GM19240 (cell line): ENCODE data around the gene DNAJB4.
A peak's percentile ranks its signal among the peaks of the same experiment; 100 is the strongest.
"Not testable (repeated sequence)": the region's sequence is repeated elsewhere in the genome, so short reads cannot be mapped to it uniquely, and the experiment has no call there.

ENCODE experiments used
- DNase-seq: peaks from one replicate; pipeline ENCODE4 v3.0.0; 2011; ENCODE audit warnings: low spot score; ENCODE audit not compliant: insufficient read length

DNAJB4 gene

DNA sequence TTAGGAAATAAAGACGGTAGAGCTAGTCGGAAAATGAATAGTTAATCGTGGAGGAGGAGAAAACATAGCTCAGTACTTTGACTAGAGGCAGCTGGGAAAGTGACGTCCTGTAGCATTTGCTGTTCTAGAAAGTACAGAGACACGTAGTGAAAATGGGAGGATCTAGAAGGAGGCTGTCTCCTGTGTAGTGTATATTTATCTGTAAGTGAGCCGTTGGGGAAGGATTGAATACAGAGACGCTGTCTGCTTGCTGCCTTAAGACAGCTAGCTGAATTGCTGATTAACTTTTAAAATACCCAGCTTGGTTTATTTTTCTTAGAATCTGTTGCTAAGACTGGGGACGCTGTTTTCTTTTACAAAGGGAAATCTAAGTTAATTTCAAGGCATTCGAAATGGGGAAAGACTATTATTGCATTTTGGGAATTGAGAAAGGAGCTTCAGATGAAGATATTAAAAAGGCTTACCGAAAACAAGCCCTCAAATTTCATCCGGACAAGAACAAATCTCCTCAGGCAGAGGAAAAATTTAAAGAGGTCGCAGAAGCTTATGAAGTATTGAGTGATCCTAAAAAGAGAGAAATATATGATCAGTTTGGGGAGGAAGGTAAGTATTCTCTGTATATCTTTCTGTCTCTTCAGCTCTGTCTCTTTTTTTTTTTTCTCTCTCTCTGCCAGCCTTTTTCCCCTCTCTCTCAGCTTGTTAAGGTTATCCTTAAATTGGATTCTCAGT lies at the start of gene DNAJB4:
Gene DNAJB4, plus strand, starts transcription at position 221 of the 729 bp plus-strand sequence. Its CDS starts 172 bp downstream, at position 393.
- peak; percentile 50 for DNase-seq

- DNase-seq, result no peak
These were observed 49.0 kb upstream of the DNAJB4 start for GRCh38 chr1:77955709-77956108.

- no peak for DNase-seq
These were observed 48.3 kb upstream of the DNAJB4 start for GRCh38 chr1:77956464-77956863.

DNA sequence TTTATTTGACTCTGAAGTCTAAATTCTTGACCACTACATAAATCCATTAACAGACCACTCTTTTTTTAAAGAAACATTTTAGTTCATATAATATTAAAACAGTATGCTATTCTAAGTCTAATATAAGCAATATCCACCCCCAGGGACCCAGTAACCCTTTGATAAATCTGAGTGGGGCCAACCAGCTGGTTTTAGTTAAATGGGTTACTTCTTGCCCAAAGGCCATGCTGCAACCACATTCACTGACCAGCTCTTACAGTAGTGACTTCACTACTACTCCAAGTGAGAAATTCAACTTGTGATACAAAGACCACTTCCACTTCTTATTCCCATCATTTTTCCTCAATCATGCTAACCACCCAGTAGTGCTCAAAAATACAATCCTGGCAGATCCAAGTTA lies 46.3 kb upstream of the DNAJB4 start:
- no peak for DNase-seq

DNA sequence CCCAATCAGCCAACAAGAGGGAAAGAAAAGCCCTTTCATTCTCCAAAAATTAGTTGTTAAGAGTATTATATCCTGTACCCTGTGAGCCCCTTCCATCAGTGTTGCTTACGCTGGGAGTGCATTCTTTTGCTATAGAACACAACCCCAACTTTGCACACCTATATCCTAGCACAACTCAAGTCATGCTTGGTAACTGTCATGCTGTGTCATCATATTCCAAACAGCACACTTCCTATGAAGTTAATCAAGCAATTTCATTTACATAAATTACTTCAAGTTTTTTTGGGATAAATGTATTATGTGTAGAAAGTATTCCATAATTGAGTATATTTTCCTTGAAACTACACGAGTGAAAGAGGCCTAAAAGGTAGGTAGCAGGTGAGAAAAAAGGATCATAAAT lies 45.9 kb upstream of the DNAJB4 start:
- DNase-seq, result no peak

DNA sequence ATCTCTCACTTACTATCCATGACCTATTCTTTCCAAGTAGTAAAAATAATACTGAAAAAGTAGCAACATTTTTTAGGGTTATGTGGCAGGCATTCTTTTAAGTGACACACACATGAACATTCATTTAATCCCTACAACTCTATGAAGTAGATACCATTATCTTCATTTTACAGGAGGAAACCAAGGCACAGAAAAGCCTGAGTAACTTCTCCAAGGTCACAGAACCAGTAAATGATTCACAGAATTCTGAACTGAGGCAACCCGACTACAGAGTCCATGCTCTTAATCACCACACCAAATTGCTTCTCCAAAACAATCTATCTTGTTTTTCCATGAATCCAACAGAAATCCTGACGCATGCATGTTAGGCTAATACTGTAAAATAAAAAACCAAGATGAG lies 43.3 kb upstream of the DNAJB4 start:
- no peak for DNase-seq

GRCh38 chr1:77966291-77966690 lies 38.4 kb upstream of the DNAJB4 start:
- DNase-seq, result no peak

DNA sequence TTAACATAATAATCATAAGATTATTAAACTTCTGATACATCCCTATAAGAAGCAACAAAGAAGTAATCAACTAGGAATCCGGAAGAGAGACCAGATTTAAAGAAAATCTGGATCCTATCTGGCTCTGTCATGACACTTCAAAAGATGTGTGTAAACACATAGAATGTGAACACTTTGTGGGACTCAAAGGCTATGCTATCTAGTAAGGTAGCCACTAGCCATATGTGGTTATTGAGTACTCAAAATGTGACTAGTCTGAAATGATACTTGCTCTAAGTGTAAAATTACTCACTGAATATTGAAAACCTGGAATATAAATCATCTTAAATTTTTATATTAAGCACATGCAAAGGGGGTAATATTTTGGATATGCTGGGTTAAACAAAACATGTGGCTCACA lies 34.5 kb upstream of the DNAJB4 start:
- no peak for DNase-seq

GRCh38 chr1:77972080-77972479 lies 32.7 kb upstream of the DNAJB4 start:
- no peak for DNase-seq

DNA sequence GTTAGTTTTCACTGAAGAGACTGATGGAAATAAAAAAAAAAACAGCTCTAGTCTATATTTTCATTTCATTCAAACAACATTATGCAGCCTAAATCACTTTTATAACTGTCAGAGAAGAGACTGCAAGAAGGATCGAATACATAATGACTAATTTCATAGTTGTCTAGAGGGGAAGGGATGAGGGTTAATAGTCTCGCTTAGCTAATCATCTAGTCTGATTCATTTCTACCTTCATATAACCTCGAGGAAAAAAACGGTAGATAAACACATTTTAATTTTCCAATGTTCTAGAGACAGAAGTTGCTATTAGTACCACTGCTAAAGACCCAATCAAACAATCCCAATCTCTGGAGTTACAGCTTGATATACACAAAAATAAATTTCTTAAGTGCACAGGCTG lies 29.4 kb upstream of the DNAJB4 start:
- DNase-seq, result no peak

DNA sequence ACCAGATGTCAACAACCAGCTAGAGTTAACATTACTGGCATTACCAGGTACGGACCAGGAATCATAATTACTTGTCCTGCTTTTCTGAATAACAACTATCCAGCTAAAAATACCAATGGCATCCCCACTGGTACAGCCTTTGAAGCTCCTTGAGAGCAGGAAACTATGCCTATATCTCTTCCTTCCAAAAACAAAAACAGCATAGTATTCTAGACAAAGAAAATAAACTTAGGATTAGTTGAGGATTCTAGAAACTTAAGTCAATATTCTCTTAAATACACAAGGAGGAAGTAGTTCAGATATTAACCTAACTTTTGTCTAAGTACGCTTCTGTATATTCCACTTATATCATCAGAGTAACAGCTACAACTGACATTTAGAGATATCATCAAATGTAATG lies 28.8 kb upstream of the DNAJB4 start:
- no peak for DNase-seq

GRCh38 chr1:77976433-77977076 lies 28.2 kb upstream of the DNAJB4 start:
- DNase-seq, result no peak

- no peak for DNase-seq
These were observed 26.8 kb upstream of the DNAJB4 start for GRCh38 chr1:77977989-77978292.

DNA sequence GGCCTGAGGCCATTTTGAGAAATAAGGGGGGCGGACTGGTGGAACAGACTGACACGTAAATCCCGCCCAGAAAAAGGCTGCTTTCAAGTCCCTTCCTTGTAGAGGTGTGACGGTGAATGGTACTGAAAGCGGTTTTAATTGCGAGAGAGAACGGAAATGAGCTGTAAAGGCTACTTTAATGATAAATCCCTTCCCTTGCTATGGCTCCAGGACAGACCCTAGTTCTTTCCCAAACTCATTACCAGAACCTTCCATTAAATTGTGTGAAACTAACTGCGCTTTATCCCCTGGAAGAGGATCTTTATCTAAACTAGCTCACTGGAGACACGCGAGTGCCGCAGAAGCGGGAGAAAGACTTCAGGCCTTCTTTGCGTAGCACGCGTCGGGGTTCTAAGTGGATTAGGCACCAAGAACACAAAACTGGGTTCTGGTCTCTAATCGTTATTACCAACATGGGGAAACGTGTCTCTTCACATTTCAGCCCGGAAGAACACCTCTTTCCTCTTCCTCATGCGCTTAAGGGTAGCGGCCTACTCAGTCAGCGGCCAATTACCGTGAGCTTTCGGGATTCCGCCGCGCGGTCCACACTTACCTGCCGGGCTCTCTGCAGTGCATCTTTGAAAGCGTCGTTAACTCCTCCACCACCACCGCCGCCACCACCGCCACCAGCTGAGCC lies 26.3 kb upstream of the DNAJB4 start:
- DNase-seq, result peak; percentile 5

DNA sequence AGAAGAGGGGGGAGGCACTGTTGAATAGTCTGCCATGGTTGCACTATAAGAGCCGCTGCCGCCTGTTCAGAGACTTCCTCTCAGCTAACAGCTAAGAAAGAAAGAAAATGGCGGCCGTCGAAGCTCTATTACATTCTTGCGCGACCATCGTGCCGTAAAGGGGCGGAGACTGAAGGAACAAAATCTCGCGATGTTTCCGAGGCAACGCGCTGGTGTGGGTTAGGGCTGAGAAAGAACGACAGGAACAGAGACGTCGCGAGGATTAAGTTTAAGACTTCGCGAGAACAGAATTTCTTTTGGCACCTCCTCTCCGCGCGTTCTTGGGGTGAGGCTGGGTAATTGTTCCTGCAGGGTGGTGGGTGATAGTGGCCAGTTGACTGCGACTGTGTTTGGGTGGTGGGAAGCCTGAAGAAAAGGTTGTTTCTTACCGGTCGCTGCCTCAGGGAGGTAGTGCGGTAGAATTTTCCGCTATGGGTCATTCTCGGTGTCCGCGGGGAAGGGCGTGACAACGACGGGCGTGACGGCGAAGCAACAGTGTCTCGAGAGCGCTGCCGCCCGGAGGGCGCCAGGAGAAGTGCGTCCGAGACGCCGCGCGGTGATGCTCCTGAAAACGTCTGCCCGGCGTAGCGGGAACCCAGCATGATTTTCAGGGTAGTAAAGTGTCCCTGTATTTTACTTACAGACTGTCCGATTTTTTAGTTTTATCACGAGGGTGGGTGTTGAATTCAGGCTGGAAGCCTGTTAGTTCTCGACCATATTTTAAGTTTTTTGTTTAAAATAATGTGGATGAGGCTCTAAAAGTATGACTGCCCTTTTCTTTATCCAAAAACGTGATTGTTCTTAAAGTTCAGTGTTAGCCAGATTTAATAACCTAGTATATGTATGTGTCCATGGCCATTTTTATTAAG lies 25.5 kb upstream of the DNAJB4 start, which contains the start of gene FUBP1:
Gene FUBP1, minus strand, starts transcription at position 104 of the 908 bp plus-strand sequence. Its CDS starts 68 bp downstream, at position 36.
- DNase-seq, result peak; percentile 59

- DNase-seq, result not testable (repeated sequence)
These were observed 21.3 kb upstream of the DNAJB4 start for GRCh38 chr1:77983352-77983996.

- DNase-seq, result no peak
These were observed 20.8 kb upstream of the DNAJB4 start for GRCh38 chr1:77983997-77984355.

DNA sequence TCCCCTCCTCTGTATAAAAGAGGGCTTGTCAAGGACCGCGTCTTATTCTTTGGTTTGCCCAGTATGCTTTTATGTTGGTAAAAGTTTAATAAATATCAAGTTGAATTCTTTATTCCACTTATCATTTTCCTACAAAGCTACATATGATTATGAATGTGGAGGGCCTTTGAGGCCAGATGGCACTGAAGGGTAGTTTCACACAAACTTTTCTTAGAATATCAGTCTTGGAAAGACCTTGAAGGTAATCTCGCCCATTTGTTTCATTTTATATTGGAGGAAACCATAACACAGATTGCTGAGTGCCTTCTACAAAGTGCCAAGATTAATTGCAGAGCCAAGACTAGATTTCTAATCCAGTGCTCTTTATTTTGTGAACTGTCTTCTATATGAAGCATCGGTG lies 20.1 kb upstream of the DNAJB4 start:
- DNase-seq, result no peak

DNA sequence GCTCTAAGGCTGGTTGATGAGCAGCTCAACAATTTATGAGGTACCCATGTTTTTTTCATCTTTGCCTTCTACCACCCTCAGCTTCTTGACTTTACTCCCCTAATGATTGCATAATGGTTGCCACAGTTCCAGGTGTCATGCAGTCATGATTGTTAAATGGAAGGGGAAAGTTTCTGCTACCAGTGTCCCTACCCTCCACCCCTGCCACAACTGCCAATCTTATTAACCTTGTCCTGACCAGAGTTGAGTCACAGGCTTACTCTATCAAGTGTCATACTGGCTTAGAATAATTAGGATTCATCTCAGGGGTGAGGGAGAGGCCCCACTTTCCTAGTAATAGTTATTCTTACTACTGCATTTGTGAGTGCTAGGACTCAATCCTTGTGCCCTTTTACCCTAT lies 17.9 kb upstream of the DNAJB4 start:
- no peak for DNase-seq

GRCh38 chr1:77987919-77988318 lies 16.8 kb upstream of the DNAJB4 start:
- no peak for DNase-seq

DNA sequence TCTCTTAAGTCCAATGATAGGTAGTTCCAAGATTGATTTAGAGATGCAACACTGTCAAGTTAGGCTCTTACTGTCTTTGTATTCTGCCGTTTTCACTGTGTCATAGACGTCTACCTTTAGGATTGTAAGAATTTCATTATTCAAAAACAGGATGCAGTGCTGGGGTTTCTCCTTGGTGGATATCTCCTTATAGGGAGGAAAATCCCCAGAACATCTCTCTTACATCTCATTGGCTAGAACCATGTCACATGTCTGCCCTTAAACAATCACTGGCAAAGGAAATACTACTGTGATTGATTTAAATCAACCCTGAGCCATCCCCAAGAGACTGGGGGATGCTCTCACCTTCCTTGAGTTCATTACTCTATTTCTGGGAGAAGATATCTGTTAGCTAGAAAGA lies 15.0 kb upstream of the DNAJB4 start:
- no peak for DNase-seq
